K562 (cell line): ENCODE data around the gene FBXL13. TPM values are rescaled to one million over a fixed set of nuclear protein-coding genes. Genes with fewer than 3 reads are reported as not detected.
"Not testable (repeated sequence)": the region's sequence is repeated elsewhere in the genome, so short reads cannot be mapped to it uniquely, and the experiment has no call there.

ENCODE experiments used
- ATAC-seq: fragments of 200-7000 bp; cut with Tn5 transposase; 3 replicates; pipeline ENCODE4 v1.9.1; 2020; ENCODE audit warnings: moderate library complexity
- BruUV-seq: library from RNA; stranded (reverse); fragments of 400-500 nt; replicated peaks from 2 replicates; lab custom pipeline; 2021; lab: Mats Ljungman, UMichigan
- CTCF ChIA-PET: fragments of 300-600 bp; formaldehyde crosslinking; extraction: SDS; loops from one replicate; lab custom pipeline; 2021; ENCODE audit warnings: low intra/inter-chr PET ratio; lab: Yijun Ruan, JAX
- POLR2A ChIA-PET: fragments of 300-600, 350-650 bp; sonication (Branson Sonifier 250); formaldehyde crosslinking; extraction: SDS; loops from one replicate; lab custom pipeline; 2021; ENCODE audit warnings: antibody characterized with exemption, inconsistent platforms; lab: Yijun Ruan, JAX
- DNase-seq, 4 experiments: peaks; one replicate each; pipeline versions ENCODE4 v3.0.0 to v3.0.0-alpha.2; 2011 to 2018; ENCODE audit warnings: low spot score in 3 of 4, mixed read lengths in 3 of 4; ENCODE audit errors: extremely low read depth in 1 of 4
- FAIRE-seq: peaks from 2 replicates; lab custom pipeline; 2011; peaks lifted over from hg19 to GRCh38; lab: Jason Lieb, UNC
- H2AFZ ChIP-seq: 2 replicates; pipeline ENCODE4 v1.6.0; 2011; ENCODE audit warnings: low read depth, low read length, control low read depth, inconsistent platforms
- H3K27ac ChIP-seq: fragments of 200-600 bp; 3 replicates; pipeline ENCODE4 v1.8.0; 2011; ENCODE audit warnings: low read depth, mild to moderate bottlenecking, control low read depth, inconsistent platforms, low read length, moderate library complexity, mixed read lengths; ENCODE audit errors: extremely low read depth
- H3K27me3 ChIP-seq, 2 experiments: fragments of 300-600 bp in 1 of 2; 2 replicates in 1 of 2; 3 replicates in 1 of 2; pipeline versions ENCODE4 v1.6.0 to v1.8.0; 2011; ENCODE audit warnings: inconsistent platforms in 2 of 2, low read length in 2 of 2, mild to moderate bottlenecking in 1 of 2, mixed read lengths in 1 of 2, moderate library complexity in 1 of 2; ENCODE audit not compliant: control insufficient read depth in 2 of 2, insufficient read depth in 2 of 2
- H3K36me3 ChIP-seq: fragments of 300-600 bp; 3 replicates; pipeline ENCODE4 v1.8.0; 2011; ENCODE audit warnings: mild to moderate bottlenecking, low read length, inconsistent platforms; ENCODE audit not compliant: control insufficient read depth, insufficient read depth
- H3K4me1 ChIP-seq, 2 experiments: fragments of 200-600 bp in 1 of 2; replicated peaks in 1 of 2; 2 replicates in 1 of 2; 3 replicates in 1 of 2; pipeline versions ENCODE4 v1.5.1 to v1.8.0; 2011; ENCODE audit warnings: inconsistent platforms in 2 of 2, low read length in 2 of 2, mild to moderate bottlenecking in 1 of 2, mixed read lengths in 1 of 2, moderate library complexity in 1 of 2; ENCODE audit not compliant: control insufficient read depth in 2 of 2, insufficient read depth in 2 of 2
- H3K4me2 ChIP-seq: 2 replicates; pipeline ENCODE4 v1.6.1; 2011; ENCODE audit warnings: low read length, control low read depth, inconsistent platforms, mixed read lengths; ENCODE audit not compliant: insufficient read depth
- H3K4me3 ChIP-seq: fragments of 200-600 bp; sonication (generic), shearing (Covaris generic); 2 replicates; pipeline ENCODE4 v1.5.1; 2016; ENCODE audit warnings: control low read depth, inconsistent platforms
- H3K79me2 ChIP-seq: fragments of 200-600 bp; 3 replicates; pipeline ENCODE4 v1.8.0; 2011; ENCODE audit warnings: low read length, inconsistent platforms; ENCODE audit not compliant: control insufficient read depth, insufficient read depth
- H3K9ac ChIP-seq, 2 experiments: 2 replicates each; pipeline versions ENCODE4 v1.6.0 to v1.6.1; 2011; ENCODE audit warnings: low read depth in 2 of 2, low read length in 2 of 2, control low read depth in 1 of 2, inconsistent platforms in 1 of 2, mild to moderate bottlenecking in 1 of 2, mixed read lengths in 1 of 2; ENCODE audit not compliant: insufficient read depth in 1 of 2
- H3K9me1 ChIP-seq: one replicate; pipeline ENCODE4 v1.6.0; 2011; ENCODE audit warnings: inconsistent platforms, mild to moderate bottlenecking, low read length, moderate library complexity; ENCODE audit not compliant: control insufficient read depth, insufficient read depth
- H3K9me3 ChIP-seq: replicated peaks from 2 replicates; pipeline ENCODE4 v1.5.1; 2011; ENCODE audit warnings: low read depth, low read length, inconsistent platforms; ENCODE audit not compliant: control insufficient read depth, insufficient read depth
- H4K20me1 ChIP-seq: replicated peaks from 2 replicates; pipeline ENCODE4 v1.6.1; 2011; ENCODE audit warnings: low read length, inconsistent platforms, mixed read lengths; ENCODE audit not compliant: control insufficient read depth, insufficient read depth
- BCOR ChIP-seq: fragments of 450-650 bp; IDR thresholded peaks from 2 replicates; pipeline ENCODE4 v1.6.1; 2016
- RBM25 ChIP-seq: fragments of 200-400 bp; formaldehyde crosslinking; IDR thresholded peaks from 2 replicates; pipeline ENCODE4 v1.6.1; 2018; ENCODE audit warnings: low read length, low read depth, moderate library complexity; ENCODE audit not compliant: severe bottlenecking
- ZNF146 ChIP-seq: IDR thresholded peaks from one replicate; pipeline ENCODE4 v1.6.1; 2018; ENCODE audit warnings: missing compliant biosample characterization; ENCODE audit not compliant: unreplicated experiment
- WGBS: fragments of 100-300 bp; shearing (Covaris generic); methylation state at CpG from one replicate; pipeline ENCODE4 v1.1.6; 2016; ENCODE audit warnings: low coverage, mixed read lengths; ENCODE audit not compliant: insufficient coverage; ENCODE audit errors: missing lambda C conversion rate; 5-methylcytosine and 5-hydroxymethylcytosine counted together
- in situ Hi-C: fragments of 300-500 bp; cut with MboI; formaldehyde crosslinking; loops from 4 replicates; pipeline ENCODE4 v1.15.0; 2018; ENCODE audit warnings: inconsistent platforms, mixed read lengths
- intact Hi-C: fragments of 100-400 bp; cut with micrococcal nuclease; formaldehyde crosslinking; loops from 2 replicates; pipeline ENCODE4 v1.14.2; 2022
- polyA plus RNA-seq, 8 experiments: library from polyadenylated mRNA; depleted of rRNA in 4 of 8; stranded (reverse) in 5 of 8; unstranded in 3 of 8; fragments of >200 nt; fragmentation: Nextera tagmentation in 2 of 8; fragmentation: Illumina TruSeq in 1 of 8; extraction: Ambion mirVana in 2 of 8; extraction: Trizol in 1 of 8; gene quantifications; 2 replicates each; pipeline versions ENCODE4 v1.2.1 to v1.2.3, GENCODE V29; 2011 to 2014; ENCODE audit warnings: inconsistent platforms in 1 of 8, missing spikeins in 1 of 8
- total RNA-seq, 7 experiments: library from RNA; depleted of rRNA in 6 of 7; stranded (reverse); fragments of >200 nt in 6 of 7; fragmentation: Illumina TruSeq in 2 of 7; extraction: Trizol in 2 of 7; gene quantifications; 2 replicates each; pipeline versions ENCODE4 v1.2.1 to v1.2.3, GENCODE V29; 2011 to 2021; ENCODE audit warnings: low replicate concordance in 1 of 7
- TF ChIP-seq, protein P1 (sequence below), 2 experiments: fragments of 450-650 bp; IDR thresholded peaks; 2 replicates each; pipeline ENCODE4 v1.6.1; 2018; ENCODE audit warnings: mild to moderate bottlenecking in 2 of 2, low read depth in 1 of 2; ENCODE audit not compliant: partially characterized antibody in 2 of 2

FBXL13 gene
- total and polyA plus RNA-seq, 9 of the 15 experiments (the other 6 are each of a cell fraction or from before 2014, with no cell fraction given) = 16.3 to 55.0 (median 25.4) TPM

DNA sequence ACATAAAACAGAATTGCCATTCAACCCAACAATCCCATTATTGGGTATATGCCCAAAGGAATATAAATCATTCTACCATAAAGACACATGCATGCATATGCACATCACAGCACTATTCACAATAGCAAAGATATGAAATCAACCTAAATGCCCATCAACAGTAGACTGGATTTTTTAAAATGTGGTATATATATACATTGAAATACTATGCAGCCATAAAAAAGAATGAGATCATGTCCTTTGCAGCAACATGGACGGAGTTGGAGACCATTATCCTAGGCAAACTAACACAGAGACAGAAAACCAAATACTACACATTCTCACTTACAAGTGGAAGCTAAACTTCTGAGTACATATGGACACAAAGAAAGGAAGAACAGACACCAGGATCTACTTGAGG is 51.0 kb downstream of the FBXL13 start:
- H4K20me1 ChIP-seq, H3K4me3 ChIP-seq, ATAC-seq, H3K4me1 ChIP-seq, CTCF ChIA-PET, H3K27ac ChIP-seq, H3K9me3 ChIP-seq, DNase-seq, H3K79me2 ChIP-seq, H3K9me1 ChIP-seq, in situ Hi-C loops, FAIRE-seq, H3K27me3 ChIP-seq, BruUV-seq, H3K4me2 ChIP-seq, H2AFZ ChIP-seq, H3K36me3 ChIP-seq, H3K9ac ChIP-seq, intact Hi-C loops: not testable (repeated sequence)
- peak; percentile 17 for TF ChIP-seq RBM25
- 0 out of 2 replicates have a peak, but pooled peaks have one; percentile 26 for TF ChIP-seq BCOR
- TF ChIP-seq ZNF146 = peak; percentile 73
- POLR2A ChIA-PET = interaction anchor here (0.6 kb wide), 1 partner anchor 177 kb away, joined by 3 read pairs; no protein-coding TSS in a partner anchor
- 83% methylated on average over 1 of the region's 1 CpG for WGBS

DNA sequence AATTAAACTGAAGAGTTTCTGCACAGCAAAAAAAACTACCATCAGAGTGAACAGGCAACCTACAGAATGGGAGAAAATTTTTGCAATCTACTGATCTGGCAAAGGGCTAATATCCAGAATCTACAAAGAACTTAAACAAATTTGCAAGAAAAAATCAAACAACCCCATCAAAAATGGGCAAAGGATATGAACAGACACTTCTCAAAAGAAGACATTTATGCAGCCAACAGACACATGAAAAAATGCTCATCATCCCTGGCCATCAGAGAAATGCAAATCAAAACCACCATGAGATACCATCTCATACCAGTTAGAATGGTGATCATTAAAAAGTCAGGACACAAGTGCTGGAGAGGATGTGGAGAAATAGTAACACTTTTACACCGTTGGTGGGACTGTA is 53.1 kb downstream of the FBXL13 start:
- H3K9ac ChIP-seq, DNase-seq, H4K20me1 ChIP-seq, H3K4me1 ChIP-seq, H3K27ac ChIP-seq, H3K9me3 ChIP-seq, H3K9me1 ChIP-seq, H2AFZ ChIP-seq, intact Hi-C loops, POLR2A ChIA-PET, H3K36me3 ChIP-seq, H3K4me2 ChIP-seq, H3K79me2 ChIP-seq, FAIRE-seq, H3K27me3 ChIP-seq, BruUV-seq, ATAC-seq, in situ Hi-C loops, CTCF ChIA-PET, H3K4me3 ChIP-seq: not testable (repeated sequence)
- TF ChIP-seq, protein P1, sequence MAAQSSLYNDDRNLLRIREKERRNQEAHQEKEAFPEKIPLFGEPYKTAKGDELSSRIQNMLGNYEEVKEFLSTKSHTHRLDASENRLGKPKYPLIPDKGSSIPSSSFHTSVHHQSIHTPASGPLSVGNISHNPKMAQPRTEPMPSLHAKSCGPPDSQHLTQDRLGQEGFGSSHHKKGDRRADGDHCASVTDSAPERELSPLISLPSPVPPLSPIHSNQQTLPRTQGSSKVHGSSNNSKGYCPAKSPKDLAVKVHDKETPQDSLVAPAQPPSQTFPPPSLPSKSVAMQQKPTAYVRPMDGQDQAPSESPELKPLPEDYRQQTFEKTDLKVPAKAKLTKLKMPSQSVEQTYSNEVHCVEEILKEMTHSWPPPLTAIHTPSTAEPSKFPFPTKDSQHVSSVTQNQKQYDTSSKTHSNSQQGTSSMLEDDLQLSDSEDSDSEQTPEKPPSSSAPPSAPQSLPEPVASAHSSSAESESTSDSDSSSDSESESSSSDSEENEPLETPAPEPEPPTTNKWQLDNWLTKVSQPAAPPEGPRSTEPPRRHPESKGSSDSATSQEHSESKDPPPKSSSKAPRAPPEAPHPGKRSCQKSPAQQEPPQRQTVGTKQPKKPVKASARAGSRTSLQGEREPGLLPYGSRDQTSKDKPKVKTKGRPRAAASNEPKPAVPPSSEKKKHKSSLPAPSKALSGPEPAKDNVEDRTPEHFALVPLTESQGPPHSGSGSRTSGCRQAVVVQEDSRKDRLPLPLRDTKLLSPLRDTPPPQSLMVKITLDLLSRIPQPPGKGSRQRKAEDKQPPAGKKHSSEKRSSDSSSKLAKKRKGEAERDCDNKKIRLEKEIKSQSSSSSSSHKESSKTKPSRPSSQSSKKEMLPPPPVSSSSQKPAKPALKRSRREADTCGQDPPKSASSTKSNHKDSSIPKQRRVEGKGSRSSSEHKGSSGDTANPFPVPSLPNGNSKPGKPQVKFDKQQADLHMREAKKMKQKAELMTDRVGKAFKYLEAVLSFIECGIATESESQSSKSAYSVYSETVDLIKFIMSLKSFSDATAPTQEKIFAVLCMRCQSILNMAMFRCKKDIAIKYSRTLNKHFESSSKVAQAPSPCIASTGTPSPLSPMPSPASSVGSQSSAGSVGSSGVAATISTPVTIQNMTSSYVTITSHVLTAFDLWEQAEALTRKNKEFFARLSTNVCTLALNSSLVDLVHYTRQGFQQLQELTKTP (IDR thresholded peaks at IDR 0.05; ENCODE audit: low read depth in 1 of 2, partially characterized antibody in 2 of 2) = peak in 1 of 2 experiments; percentile 98
- WGBS = 54% methylated on average over 1 of the region's 1 CpG
